ENCODE data around the gene PGGHG.

PGGHG gene

GRCh38 chr11:267491-267994, 21.4 kb upstream of the PGGHG start:
- no peak overlapping the region for H3K4me3 ChIP-seq (ENCODE audit: low read length)
- DNase-seq (ENCODE audit: low read depth, low spot score): no peak

GRCh38 chr11:268716-269145, 20.2 kb upstream of the PGGHG start:
- DNase-seq (ENCODE audit: low read depth, low spot score): peak; percentile 27
- H3K4me3 ChIP-seq (ENCODE audit: low read length): peak overlapping the region; percentile 56

- H3K4me3 ChIP-seq (ENCODE audit: low read length): peak overlapping the region; percentile 56
- peak; percentile 63 for DNase-seq (ENCODE audit: low read depth, low spot score)
These were observed 19.6 kb upstream of the PGGHG start for GRCh38 chr11:269146-269890.

- H3K4me3 ChIP-seq (ENCODE audit: low read length): no peak overlapping the region
- DNase-seq (ENCODE audit: low read depth, low spot score): no peak
These were observed 18.2 kb upstream of the PGGHG start for GRCh38 chr11:270451-271318.

GRCh38 chr11:271319-271715, 17.6 kb upstream of the PGGHG start:
- no peak overlapping the region for H3K4me3 ChIP-seq (ENCODE audit: low read length)
- no peak for DNase-seq (ENCODE audit: low read depth, low spot score)

- no peak for DNase-seq (ENCODE audit: low read depth, low spot score)
- H3K4me3 ChIP-seq (ENCODE audit: low read length): no peak overlapping the region
These were observed 16.6 kb upstream of the PGGHG start for GRCh38 chr11:272195-272930.

- H3K4me3 ChIP-seq (ENCODE audit: low read length): no peak overlapping the region
- DNase-seq (ENCODE audit: low read depth, low spot score): no peak
These were observed 16.1 kb upstream of the PGGHG start for GRCh38 chr11:272931-273198.

- no peak for DNase-seq (ENCODE audit: low read depth, low spot score)
- no peak overlapping the region for H3K4me3 ChIP-seq (ENCODE audit: low read length)
These were observed 12.7 kb upstream of the PGGHG start for GRCh38 chr11:276219-276618.

GRCh38 chr11:278001-278951, 10.7 kb upstream of the PGGHG start, which contains the start of gene NLRP6:
Gene NLRP6, plus strand, starts transcription at chr11:278407. Its CDS starts 163 bp downstream, at chr11:278570.
- no peak within 1 kb of the TSS for H3K4me3 ChIP-seq (ENCODE audit: low read length)
- DNase-seq (ENCODE audit: low read depth, low spot score): no peak

GRCh38 chr11:279040-279965, 9.6 kb upstream of the PGGHG start:
- H3K4me3 ChIP-seq (ENCODE audit: low read length): no peak overlapping the region
- DNase-seq (ENCODE audit: low read depth, low spot score): no peak

- DNase-seq (ENCODE audit: low read depth, low spot score): no peak
- no peak overlapping the region for H3K4me3 ChIP-seq (ENCODE audit: low read length)
These were observed 8.8 kb upstream of the PGGHG start for GRCh38 chr11:279966-280705.

GRCh38 chr11:280706-281485, 8.0 kb upstream of the PGGHG start:
- no peak for DNase-seq (ENCODE audit: low read depth, low spot score)
- H3K4me3 ChIP-seq (ENCODE audit: low read length): no peak overlapping the region

GRCh38 chr11:281486-282161, 7.3 kb upstream of the PGGHG start:
- no peak overlapping the region for H3K4me3 ChIP-seq (ENCODE audit: low read length)
- no peak for DNase-seq (ENCODE audit: low read depth, low spot score)

- no peak for DNase-seq (ENCODE audit: low read depth, low spot score)
- no peak overlapping the region for H3K4me3 ChIP-seq (ENCODE audit: low read length)
These were observed 6.8 kb upstream of the PGGHG start for GRCh38 chr11:282171-282570.

GRCh38 chr11:282630-283360, 6.1 kb upstream of the PGGHG start:
- H3K4me3 ChIP-seq (ENCODE audit: low read length): no peak overlapping the region
- DNase-seq (ENCODE audit: low read depth, low spot score): no peak
